ENCODE results near the gene GTF3C5. TPM values are rescaled to one million over a fixed set of nuclear protein-coding genes. Genes with fewer than 3 reads are reported as not detected.
"Not testable (repeated sequence)": the region's sequence is repeated elsewhere in the genome, so short reads cannot be mapped to it uniquely, and the experiment has no call there.

Gene GTF3C5
- polyA plus RNA-seq, 4 donors, result 61.3 to 85.1 (median 67.9) TPM

DNA sequence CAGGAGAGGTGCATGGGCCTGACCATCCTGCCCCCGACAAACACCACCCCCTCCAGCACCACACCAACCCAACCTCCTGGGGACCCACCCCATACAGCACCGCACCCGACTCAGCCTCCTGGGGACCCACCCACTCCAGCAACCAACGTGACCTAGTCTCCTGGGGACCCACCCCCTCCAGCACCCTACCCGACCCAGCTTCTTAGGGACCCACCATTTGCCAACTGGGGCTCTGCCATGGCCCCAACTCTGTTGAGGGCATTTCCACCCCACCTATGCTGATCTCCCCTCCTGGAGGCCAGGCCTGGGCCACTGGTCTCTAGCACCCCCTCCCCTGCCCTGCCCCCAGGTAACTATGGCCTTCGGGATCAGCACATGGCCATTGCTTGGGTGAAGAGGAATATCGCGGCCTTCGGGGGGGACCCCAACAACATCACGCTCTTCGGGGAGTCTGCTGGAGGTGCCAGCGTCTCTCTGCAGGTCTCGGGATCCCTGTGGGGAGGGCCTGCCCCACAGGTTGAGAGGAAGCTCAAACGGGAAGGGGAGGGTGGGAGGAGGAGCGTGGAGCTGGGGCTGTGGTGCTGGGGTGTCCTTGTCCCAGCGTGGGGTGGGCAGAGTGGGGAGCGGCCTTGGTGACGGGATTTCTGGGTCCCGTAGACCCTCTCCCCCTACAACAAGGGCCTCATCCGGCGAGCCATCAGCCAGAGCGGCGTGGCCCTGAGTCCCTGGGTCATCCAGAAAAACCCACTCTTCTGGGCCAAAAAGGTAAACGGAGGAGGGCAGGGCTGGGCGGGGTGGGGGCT is 35.6 kb downstream of the GTF3C5 start:
- DNase-seq (ENCODE audit: low read depth in 4 of 4, low spot score in 2 of 4), result no peak

DNA sequence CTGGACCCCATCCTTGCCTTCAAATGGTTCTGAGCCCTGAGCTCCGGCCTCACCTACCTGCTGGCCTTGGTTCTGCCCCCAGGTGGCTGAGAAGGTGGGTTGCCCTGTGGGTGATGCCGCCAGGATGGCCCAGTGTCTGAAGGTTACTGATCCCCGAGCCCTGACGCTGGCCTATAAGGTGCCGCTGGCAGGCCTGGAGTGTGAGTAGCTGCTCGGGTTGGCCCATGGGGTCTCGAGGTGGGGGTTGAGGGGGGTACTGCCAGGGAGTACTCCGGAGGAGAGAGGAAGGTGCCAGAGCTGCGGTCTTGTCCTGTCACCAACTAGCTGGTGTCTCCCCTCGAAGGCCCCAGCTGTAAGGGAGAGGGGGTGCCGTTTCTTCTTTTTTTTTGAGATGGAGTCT is 36.2 kb downstream of the GTF3C5 start:
- DNase-seq (ENCODE audit: low read depth in 4 of 4, low spot score in 2 of 4), result no peak

DNA sequence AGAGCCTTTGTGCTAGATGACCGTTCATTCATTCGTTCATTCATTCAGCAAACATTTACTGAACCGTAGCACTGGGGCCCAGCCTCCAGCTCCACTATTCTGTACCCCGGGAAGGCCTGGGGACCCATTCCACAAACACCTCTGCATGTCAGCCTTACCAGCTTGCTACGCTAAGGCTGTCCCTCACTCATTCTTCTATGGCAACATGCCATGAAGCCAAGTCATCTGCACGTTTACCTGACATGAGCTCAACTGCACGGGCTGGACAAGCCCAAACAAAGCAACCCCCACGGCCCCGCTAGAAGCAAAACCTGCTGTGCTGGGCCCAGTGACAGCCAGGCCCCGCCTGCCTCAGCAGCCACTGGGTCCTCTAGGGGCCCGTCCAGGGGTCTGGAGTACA is 37.0 kb downstream of the GTF3C5 start:
- no peak for DNase-seq (ENCODE audit: low read depth in 4 of 4, low spot score in 2 of 4)

DNA sequence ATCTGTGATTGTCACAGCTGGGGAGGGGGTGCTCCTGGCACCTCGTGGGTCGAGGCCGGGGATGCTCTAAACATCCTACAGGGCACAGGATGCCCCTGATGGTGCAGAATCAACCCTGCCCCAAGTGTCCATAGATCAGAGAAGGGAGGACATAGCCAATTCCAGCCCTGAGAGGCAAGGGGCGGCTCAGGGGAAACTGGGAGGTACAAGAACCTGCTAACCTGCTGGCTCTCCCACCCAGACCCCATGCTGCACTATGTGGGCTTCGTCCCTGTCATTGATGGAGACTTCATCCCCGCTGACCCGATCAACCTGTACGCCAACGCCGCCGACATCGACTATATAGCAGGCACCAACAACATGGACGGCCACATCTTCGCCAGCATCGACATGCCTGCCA is 37.6 kb downstream of the GTF3C5 start:
- DNase-seq (ENCODE audit: low read depth in 4 of 4, low spot score in 2 of 4), result not testable (repeated sequence)

DNA sequence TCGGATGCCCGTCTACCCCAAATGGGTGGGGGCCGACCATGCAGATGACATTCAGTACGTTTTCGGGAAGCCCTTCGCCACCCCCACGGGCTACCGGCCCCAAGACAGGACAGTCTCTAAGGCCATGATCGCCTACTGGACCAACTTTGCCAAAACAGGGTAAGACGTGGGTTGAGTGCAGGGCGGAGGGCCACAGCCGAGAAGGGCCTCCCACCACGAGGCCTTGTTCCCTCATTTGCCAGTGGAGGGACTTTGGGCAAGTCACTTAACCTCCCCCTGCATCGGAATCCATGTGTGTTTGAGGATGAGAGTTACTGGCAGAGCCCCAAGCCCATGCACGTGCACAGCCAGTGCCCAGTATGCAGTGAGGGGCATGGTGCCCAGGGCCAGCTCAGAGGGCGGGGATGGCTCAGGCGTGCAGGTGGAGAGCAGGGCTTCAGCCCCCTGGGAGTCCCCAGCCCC is 39.7 kb downstream of the GTF3C5 start:
- not testable (repeated sequence) for DNase-seq (ENCODE audit: low read depth in 4 of 4, low spot score in 2 of 4)

DNA sequence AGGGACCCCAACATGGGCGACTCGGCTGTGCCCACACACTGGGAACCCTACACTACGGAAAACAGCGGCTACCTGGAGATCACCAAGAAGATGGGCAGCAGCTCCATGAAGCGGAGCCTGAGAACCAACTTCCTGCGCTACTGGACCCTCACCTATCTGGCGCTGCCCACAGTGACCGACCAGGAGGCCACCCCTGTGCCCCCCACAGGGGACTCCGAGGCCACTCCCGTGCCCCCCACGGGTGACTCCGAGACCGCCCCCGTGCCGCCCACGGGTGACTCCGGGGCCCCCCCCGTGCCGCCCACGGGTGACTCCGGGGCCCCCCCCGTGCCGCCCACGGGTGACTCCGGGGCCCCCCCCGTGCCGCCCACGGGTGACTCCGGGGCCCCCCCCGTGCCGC is 40.2 kb downstream of the GTF3C5 start:
- not testable (repeated sequence) for DNase-seq (ENCODE audit: low read depth in 4 of 4, low spot score in 2 of 4)

DNA sequence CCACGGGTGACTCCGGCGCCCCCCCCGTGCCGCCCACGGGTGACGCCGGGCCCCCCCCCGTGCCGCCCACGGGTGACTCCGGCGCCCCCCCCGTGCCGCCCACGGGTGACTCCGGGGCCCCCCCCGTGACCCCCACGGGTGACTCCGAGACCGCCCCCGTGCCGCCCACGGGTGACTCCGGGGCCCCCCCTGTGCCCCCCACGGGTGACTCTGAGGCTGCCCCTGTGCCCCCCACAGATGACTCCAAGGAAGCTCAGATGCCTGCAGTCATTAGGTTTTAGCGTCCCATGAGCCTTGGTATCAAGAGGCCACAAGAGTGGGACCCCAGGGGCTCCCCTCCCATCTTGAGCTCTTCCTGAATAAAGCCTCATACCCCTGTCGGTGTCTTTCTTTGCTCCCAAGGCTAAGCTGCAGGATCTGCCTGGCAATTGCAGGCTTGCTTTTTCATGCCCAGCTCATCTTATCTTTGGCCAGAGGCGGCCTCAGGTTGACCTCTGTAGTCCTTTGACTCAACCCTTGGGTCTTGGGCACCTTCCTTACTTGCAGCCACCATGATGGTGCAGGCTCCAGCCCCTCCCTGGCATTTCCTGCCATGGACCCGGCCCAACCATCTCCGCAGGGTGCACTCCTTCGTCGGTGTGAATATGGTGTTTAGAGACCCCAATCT is 40.8 kb downstream of the GTF3C5 start:
- DNase-seq (ENCODE audit: low read depth in 4 of 4, low spot score in 2 of 4), result no peak

DNA sequence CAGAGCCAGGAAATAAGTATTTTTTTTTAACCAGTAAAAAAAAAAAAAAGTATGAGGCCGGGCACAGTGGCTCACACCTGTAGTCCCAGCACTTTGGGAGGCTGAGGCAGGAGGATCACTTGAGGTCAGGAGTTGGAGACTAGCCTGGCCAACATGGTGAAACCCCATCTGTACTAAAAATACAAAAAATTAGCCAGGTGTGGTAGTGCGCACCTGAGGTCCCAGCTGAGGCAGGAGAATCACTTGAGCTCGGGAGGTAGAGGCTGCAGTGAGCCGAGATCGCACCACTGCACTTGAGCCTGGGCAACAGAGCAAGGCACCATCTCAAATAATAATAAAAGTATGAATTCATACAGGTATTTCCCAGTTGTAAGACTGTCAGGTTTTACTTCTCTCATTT is 41.4 kb downstream of the GTF3C5 start:
- not testable (repeated sequence) for DNase-seq (ENCODE audit: low read depth in 4 of 4, low spot score in 2 of 4)

DNA sequence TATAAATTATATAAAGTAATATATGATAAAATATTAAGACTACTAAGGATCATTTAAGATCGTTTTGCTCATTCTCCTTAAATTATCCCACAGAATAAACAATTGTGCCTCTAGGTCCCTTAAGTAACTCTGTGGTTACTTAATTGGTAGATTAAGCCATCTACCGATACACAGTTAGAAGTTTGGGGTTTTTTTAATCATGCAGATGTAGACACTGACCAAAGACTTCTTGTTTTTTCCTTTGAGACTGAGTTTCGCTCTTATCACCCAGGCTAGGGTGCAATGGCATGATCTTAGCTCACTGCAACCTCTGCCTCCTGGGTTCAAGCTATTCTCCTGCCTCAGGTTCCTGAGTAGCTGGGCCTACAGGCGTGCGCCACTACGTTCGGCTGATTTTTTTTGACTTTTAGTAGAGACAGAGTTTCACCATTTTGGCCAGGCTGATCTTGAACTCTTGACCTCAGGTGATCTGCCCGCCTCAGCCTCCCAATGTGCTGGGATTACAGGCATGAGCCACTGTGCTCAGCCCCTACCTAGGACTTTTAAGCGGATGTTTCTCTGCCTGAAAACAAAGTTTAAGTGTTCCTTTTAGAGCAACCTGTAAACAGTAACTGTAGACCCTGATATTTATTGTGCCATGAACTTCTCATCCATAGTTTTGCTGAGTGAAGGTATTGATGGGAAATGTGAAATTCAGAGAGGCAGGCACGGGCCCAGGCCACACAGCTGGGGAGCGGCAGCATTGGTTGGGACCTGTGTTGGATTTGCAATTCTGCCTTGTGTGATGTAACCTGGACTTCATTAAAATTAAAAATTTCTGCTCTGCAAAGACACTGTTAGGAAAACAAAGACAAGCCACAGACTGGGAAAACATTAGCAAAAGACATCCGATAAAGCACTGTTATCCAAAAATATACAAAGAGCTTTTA is 42.6 kb downstream of the GTF3C5 start:
- DNase-seq (ENCODE audit: low read depth in 4 of 4, low spot score in 2 of 4), result no peak

DNA sequence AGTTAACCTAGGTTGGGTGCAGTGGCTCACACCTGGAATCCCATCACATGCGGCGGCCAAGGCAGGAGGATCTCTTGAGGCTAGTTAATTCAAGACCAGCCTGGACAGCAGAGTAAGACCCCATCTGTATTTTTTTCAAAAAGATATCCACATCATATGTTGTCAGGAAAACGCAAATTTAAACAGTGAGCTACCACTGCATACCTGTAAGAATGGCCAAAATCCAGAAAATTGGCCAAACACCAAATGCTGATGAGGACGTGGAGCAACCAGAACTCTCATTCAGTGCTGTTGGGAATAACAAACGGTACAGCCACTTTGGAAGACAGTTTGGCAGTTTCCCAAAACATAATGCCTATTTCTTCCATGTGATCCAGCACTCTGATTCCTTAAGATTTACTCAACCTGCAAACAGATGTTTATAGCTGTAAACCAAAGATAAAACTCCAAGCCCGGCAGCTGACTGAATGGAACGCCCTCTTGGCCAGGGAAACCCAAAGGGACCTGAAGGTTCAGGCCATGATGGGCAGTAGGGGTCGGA is 43.4 kb downstream of the GTF3C5 start:
- no peak for DNase-seq (ENCODE audit: low read depth in 4 of 4, low spot score in 2 of 4)

DNA sequence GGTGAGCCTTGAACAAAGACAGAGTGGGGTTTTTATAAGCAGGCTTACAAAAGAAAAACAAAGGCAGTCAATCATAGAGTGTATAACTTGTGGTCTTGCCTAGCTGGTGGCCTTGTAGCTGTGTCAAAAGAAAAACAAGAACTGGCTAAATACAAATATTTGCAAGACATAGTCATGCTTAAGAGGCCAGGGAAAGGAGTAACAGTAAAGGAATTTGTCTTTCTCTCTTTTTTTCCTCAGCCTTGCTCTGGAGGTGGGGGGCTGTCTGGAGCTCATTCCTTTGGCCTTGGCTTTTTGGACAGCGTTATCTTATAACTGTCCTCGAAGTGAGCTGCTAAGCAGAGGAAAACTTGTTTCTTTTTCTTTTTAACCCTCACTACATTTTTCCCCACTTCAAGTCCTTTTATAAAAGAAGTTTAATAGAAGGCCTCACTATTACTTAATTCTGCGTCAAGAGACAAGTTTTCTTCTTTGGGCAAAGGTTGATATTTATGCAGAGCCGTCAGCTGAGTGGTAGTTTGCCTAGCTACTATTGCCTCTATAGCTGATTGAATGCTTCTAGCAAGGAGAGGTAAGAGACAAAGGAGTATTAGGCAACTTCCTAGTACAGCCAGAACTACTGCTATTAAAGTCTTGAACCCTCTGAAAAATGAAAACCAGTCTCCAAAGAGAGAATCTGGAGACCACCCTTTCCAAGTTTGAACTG is 45.3 kb downstream of the GTF3C5 start:
- DNase-seq (ENCODE audit: low read depth in 4 of 4, low spot score in 2 of 4), result no peak

DNA sequence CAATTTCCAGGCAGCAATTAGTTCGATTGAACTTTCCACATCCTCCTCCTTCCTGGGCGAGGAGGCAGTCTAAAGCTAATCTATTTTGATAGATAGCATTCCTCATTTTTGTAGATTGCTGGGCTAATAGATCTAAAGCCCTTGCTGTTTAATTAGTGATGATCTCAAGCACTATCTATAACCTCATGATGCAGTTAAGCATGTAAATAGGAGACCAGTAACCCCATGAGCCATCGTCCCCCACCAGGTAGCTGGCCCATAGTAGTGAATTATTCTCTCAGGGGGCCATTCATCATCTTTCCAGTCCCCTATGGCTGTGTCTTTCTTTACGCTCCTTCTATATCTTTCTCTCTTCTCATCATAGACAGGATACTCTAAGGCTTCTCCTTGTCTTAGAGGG is 45.9 kb downstream of the GTF3C5 start:
- DNase-seq (ENCODE audit: low read depth in 4 of 4, low spot score in 2 of 4), result no peak

DNA sequence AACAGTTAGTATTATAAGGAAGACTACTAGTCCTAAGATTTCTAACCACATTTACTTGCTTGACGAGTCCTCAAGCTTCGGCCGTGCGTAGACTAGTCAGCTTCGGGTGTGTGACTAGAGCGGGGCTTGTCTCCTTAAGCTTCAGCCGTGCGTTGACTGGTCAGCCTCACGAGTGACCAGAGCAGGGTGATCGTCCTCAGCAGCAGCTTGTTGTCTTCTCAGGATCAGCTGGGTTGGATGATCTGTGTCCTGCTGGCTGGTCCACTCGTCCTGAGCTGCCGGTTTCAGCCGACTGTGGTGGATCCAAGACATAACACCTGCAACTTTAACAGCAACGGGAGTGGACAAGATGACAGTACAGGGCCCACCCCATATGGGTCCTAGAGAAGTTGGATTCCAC is 47.7 kb downstream of the GTF3C5 start:
- DNase-seq (ENCODE audit: low read depth in 4 of 4, low spot score in 2 of 4), result no peak

DNA sequence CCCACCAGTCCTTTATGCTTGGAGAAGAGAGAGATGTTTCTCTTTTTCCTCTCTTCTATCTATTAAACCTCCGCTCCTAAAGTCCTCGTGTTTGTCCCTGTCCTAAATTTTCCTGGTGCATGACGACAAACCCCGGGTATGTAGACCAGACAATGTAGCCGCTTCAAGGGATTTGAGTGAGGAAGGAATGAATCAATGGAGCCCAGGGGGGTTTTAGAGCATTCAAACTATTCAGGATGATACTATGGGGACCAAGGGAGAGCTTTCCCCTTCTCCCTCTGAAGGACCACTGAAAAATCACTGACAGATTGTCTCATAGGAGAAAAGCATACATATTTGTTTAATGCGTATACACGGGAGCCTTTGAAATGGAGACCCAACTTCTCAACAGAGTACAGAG is 49.4 kb downstream of the GTF3C5 start:
- no peak for DNase-seq (ENCODE audit: low read depth in 4 of 4, low spot score in 2 of 4)

DNA sequence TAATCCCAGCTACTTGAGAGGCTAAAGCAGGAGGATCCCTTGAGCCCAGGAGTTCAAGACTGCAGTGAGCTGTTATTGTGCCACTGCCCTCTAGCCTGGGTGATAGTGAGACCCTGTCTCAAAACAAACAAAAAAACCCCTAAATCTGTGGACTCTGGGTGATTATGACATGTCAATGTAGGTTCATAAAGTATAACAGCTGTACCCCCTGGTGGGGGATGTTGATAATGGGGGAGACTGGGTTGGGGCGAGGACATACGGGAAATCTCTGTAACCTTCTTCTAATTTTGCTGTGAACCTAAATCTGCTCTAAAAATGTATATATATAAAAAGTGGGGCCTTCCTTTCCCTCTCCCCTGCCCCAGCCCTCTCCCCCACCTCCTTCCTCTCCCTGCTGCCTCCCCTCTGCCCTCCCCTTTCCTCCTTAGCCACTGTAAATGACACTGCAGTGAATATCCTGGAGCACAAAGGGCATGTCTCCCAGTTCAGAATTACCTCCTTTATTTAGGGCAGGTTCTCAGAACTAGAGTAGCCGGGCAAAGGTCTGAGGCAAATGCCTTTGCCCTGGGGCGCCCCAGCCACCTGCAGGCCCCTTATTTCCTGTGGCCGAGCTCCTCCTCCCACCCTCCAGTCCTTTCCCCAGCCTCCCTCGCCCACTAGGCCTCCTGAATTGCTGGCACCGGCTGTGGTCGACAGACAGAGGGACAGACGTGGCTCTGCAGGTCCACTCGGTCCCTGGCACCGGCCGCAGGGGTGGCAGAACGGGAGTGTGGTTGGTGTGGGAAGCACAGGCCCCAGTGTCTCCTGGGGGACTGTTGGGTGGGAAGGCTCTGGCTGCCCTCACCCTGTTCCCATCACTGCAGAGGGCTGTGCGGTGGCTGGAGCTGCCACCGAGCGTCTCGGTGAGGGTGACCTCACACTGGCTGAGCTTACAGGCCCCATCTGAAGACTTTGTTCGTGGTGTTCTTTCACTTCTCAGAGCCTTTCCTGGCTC is 50.3 kb downstream of the GTF3C5 start:
- not testable (repeated sequence) for DNase-seq (ENCODE audit: low read depth in 4 of 4, low spot score in 2 of 4)

DNA sequence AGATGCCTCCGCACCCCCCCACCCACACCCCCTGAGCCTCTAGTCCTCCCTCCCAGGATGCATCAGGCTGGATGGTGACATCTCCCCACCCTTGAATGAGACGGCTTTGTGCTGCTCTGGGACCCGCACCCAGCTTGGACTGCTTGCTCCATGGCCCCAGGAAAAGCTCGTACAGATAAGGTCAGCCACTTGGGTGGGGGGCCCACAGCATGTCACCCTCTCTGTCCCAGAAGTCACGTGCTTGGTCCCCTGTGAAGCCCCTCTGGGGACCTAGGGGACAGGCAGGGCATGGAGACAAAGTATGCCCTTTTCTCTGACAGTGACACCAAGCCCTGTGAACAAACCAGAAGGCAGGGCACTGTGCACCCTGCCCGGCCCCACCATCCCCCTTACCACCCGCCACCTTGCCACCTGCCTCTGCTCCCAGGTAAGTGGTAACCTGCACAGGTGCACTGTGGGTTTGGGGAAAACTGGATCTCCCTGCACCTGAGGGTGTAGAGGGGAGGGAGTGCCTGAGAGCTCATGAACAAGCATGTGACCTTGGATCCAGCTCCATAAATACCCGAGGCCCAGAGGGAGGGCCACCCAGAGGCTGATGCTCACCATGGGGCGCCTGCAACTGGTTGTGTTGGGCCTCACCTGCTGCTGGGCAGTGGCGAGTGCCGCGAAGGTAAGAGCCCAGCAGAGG is 51.3 kb downstream of the GTF3C5 start:
- not testable (repeated sequence) for DNase-seq (ENCODE audit: low read depth in 4 of 4, low spot score in 2 of 4)

DNA sequence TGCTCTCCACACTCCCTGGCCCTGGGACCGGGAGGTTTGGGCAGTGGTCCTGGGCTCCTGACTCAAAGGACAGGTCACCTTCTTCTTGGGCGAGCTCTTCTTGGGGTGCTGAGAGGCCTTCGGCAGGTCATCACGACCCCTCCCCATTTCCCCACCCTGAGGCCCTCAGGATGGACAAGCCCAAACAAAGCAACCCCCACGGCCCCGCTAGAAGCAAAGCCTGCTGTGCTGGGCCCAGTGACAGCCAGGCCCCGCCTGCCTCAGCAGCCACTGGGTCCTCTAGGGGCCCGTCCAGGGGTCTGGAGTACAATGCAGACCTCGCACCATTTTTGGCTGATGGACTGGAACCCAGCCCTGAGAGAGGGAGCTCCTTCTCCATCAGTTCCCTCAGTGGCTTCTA is 52.9 kb downstream of the GTF3C5 start:
- not testable (repeated sequence) for DNase-seq (ENCODE audit: low read depth in 4 of 4, low spot score in 2 of 4)

DNA sequence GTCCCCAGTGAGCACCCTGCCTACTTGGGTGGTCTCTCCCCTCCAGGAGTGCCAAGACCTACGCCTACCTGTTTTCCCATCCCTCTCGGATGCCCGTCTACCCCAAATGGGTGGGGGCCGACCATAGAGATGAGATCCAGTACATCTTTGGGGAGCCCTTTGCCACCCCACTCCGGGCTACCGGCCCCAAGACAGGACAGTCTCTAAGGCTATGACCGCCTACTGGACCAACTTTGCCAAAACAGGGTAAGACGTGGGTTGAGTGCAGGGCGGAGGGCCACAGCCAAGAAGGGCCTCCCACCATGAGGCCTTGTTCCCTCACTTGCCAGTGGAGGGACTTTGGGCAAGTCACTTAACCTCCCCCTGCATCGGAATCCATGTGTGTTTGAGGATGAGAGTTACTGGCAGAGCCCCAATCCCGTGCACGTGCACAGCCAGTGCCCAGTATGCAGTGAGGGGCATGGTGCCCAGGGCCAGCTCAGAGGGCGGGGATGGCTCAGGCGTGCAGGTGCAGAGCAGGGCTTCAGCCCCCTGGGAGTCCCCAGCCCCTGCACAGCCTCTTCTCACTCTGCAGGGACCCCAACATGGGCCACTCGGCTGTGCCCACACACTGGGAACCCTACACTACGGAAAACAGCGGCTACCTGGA is 55.5 kb downstream of the GTF3C5 start:
- not testable (repeated sequence) for DNase-seq (ENCODE audit: low read depth in 4 of 4, low spot score in 2 of 4)

All from left renal cortex interstitium (tissue), 4 donors.